Measurements from ENCODE around the gene SPCS2. TPM values are rescaled to one million over a fixed set of nuclear protein-coding genes. Genes with fewer than 3 reads are reported as not detected.

Gene SPCS2
- total RNA-seq, 1 experiment from 2014 or later = 175 TPM

DNA sequence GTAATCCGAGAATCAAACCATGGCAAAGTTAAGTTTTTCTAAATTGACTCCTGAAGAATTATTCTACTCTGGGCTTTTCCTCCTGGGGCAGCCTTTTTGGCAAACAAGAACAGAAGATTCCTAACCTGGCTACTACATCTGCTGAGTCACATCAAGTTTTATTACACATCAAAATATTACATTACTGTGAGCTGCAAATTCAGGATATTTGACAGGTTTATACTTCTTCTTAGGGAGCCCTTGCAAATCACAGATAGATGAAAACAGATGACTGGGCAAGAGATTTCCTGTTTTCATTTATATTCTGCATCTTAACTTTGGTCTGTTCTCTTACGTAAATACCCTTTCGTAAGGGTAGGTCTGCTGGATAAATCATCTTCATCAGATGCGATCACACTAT lies 23.8 kb upstream of the SPCS2 start:
- H2AFZ ChIP-seq = no peak overlapping the region
- no peaks in the 10 kb centered on the region for H4K20me1 ChIP-seq (ENCODE audit: insufficient read depth)
- no peaks in the 10 kb centered on the region for H3K9me2 ChIP-seq (ENCODE audit: insufficient read depth)
- POLR2A ChIA-PET (ENCODE audit: unreplicated experiment) = no interaction called here
- H3K4me1 ChIP-seq (replicated peaks; ENCODE audit: insufficient read depth) = no peaks in the 10 kb centered on the region
- intact Hi-C loops (cut with micrococcal nuclease; ENCODE audit: unreplicated experiment) = loop anchor here (5.0 kb wide), 1 partner anchor 97 kb away; no protein-coding TSS in a partner anchor
- peaks cover 3% of the 10 kb centered on the region; the same call in 1 of the 2 replicates for H3F3A ChIP-seq (ENCODE audit: insufficient read depth, low read depth)
- H3K9me3 ChIP-seq (ENCODE audit: insufficient read depth, low read depth) = no peaks in the 10 kb centered on the region
- no TSS peak for BruUV-seq (replicated peaks)
- H3K4me3 ChIP-seq = no peak overlapping the region
- DNase-seq = no peak
- H3K79me2 ChIP-seq (ENCODE audit: low read depth) = no peaks in the 10 kb centered on the region
- H3K27me3 ChIP-seq (ENCODE audit: insufficient read depth, low read depth) = no peaks in the 10 kb centered on the region
- peaks cover 13% of the 10 kb centered on the region; the same call in 1 of the 2 replicates for H3K36me3 ChIP-seq (ENCODE audit: low read depth)
- CTCF ChIA-PET = interaction anchor here (0.6 kb wide), 1 partner anchor 249 kb away, joined by 3 read pairs; no protein-coding TSS in a partner anchor
- no peak overlapping the region for H3K27ac ChIP-seq
- no peak for TF ChIP-seq EZH2 (IDR thresholded peaks at IDR 0.05; ENCODE audit: low read depth)
- TF ChIP-seq, protein P1, sequence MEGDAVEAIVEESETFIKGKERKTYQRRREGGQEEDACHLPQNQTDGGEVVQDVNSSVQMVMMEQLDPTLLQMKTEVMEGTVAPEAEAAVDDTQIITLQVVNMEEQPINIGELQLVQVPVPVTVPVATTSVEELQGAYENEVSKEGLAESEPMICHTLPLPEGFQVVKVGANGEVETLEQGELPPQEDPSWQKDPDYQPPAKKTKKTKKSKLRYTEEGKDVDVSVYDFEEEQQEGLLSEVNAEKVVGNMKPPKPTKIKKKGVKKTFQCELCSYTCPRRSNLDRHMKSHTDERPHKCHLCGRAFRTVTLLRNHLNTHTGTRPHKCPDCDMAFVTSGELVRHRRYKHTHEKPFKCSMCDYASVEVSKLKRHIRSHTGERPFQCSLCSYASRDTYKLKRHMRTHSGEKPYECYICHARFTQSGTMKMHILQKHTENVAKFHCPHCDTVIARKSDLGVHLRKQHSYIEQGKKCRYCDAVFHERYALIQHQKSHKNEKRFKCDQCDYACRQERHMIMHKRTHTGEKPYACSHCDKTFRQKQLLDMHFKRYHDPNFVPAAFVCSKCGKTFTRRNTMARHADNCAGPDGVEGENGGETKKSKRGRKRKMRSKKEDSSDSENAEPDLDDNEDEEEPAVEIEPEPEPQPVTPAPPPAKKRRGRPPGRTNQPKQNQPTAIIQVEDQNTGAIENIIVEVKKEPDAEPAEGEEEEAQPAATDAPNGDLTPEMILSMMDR (conservative IDR thresholded peaks at IDR 0.05) = no peak
- H3K4me2 ChIP-seq = no peak overlapping the region

DNA sequence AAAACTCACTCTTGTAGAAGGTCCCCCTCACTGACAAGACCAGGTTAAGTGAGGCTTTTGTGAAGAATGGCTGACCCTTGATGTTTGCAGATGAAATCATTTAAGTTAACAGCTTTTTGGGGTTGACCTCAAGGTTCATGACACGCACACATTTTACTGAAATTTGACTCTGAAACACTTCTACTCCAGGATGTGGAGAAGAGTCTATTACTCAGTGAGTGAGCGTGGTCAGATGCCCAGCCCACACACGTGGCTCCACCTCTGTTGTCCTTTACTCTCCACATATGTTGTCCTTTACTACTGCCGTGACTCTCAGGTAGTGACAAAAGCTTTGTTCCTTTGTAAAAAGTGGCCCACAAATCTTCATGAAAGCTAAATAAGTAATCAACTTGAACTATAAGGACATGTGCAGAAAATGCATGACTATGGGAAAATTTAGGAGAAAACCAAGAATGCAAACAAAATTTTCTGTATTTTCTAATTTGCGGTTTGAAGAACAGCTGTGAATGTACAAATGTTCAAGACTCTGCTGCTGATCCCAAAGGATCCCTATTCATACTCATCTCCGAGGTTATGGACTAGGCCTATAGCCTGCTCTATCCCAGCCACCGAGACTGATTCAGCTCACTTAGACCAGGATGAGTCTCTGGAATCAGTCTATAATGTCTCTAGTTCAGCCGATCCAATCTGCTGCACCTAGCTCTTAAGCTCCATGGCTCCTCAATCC lies 22.6 kb upstream of the SPCS2 start:
- no peak for DNase-seq
- Histone ChIP-seq H4K20me1 (ENCODE audit: insufficient read depth) (no peaks in the 10 kb centered on the region), H3K4me1 (replicated peaks; ENCODE audit: insufficient read depth) (no peaks in the 10 kb centered on the region), H3K4me2 (no peak overlapping the region), H3F3A (ENCODE audit: insufficient read depth, low read depth) (peaks cover 4% of the 10 kb centered on the region; the same call in 1 of the 2 replicates), H3K79me2 (ENCODE audit: low read depth) (no peaks in the 10 kb centered on the region), H3K9me2 (ENCODE audit: insufficient read depth) (no peaks in the 10 kb centered on the region), H3K27me3 (ENCODE audit: insufficient read depth, low read depth) (no peaks in the 10 kb centered on the region), H3K27ac (no peak overlapping the region), H2AFZ (no peak overlapping the region), H3K4me3 (no peak overlapping the region), H3K36me3 (ENCODE audit: low read depth) (peaks cover 7% of the 10 kb centered on the region; the same call in 1 of the 2 replicates), H3K9me3 (ENCODE audit: insufficient read depth, low read depth) (no peaks in the 10 kb centered on the region)
- intact Hi-C loops (cut with micrococcal nuclease; ENCODE audit: unreplicated experiment) = loop anchor here (5.0 kb wide), 1 partner anchor 96 kb away; no protein-coding TSS in a partner anchor
- CTCF ChIA-PET = interaction anchor here (0.6 kb wide), 1 partner anchor 49 kb away, joined by 3 read pairs; no protein-coding TSS in a partner anchor
- BruUV-seq (replicated peaks) = no TSS peak
- TF ChIP-seq, protein P1 (conservative IDR thresholded peaks at IDR 0.05) = no peak
- TF ChIP-seq EZH2 (IDR thresholded peaks at IDR 0.05; ENCODE audit: low read depth) = no peak
- POLR2A ChIA-PET (ENCODE audit: unreplicated experiment) = interaction anchor here (0.6 kb wide), 1 partner anchor 126 kb away, joined by 8 read pairs; no protein-coding TSS in a partner anchor

DNA sequence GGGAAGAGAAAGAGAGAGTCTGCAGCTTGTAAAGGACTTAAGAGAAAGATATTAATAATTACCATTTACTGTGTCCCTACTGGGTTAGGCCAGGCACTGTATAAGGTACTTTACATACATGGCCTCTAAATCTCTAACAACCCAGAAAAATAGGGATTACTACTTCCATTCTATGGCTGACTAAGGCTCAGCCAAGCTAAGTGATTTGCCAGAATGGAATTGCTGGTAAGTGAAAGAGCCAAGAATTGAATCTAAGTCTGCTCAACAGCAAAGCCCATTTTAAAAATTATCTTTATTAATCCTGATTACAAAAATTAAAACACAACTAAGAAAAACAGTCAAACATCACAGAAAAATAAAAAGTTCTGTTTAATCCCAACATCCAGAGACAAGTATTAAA lies 21.6 kb upstream of the SPCS2 start:
- Histone ChIP-seq H3K9me2 (ENCODE audit: insufficient read depth) (no peaks in the 10 kb centered on the region), H3K27ac (no peak overlapping the region), H3K27me3 (ENCODE audit: insufficient read depth, low read depth) (no peaks in the 10 kb centered on the region), H3K4me3 (no peak overlapping the region), H2AFZ (no peak overlapping the region), H3K4me1 (replicated peaks; ENCODE audit: insufficient read depth) (no peaks in the 10 kb centered on the region), H3F3A (ENCODE audit: insufficient read depth, low read depth) (peaks cover 4% of the 10 kb centered on the region; the same call in 1 of the 2 replicates), H3K9me3 (ENCODE audit: insufficient read depth, low read depth) (no peaks in the 10 kb centered on the region), H3K4me2 (no peak overlapping the region), H4K20me1 (ENCODE audit: insufficient read depth) (no peaks in the 10 kb centered on the region), H3K36me3 (ENCODE audit: low read depth) (peaks cover 7% of the 10 kb centered on the region; the same call in 1 of the 2 replicates), H3K79me2 (ENCODE audit: low read depth) (no peaks in the 10 kb centered on the region)
- no peak for TF ChIP-seq EZH2 (IDR thresholded peaks at IDR 0.05; ENCODE audit: low read depth)
- ChIA-PET POLR2A (ENCODE audit: unreplicated experiment) (no interaction called here), CTCF (no interaction called here)
- intact Hi-C loops (cut with micrococcal nuclease; ENCODE audit: unreplicated experiment) = loop anchor here (5.0 kb wide), 1 partner anchor 95 kb away; no protein-coding TSS in a partner anchor
- no TSS peak for BruUV-seq (replicated peaks)
- no peak for DNase-seq
